OCI-LY7 (cell line): ENCODE results near the gene TDRD1. TPM values are rescaled to one million over a fixed set of nuclear protein-coding genes. Genes with fewer than 3 reads are reported as not detected.

Experiments
- BruUV-seq: library from RNA; stranded (reverse); fragments of 400-500 nt; replicated peaks from 2 replicates; lab custom pipeline; 2021; lab: Mats Ljungman, UMichigan
- CTCF ChIA-PET: fragments of 300-600 bp; sonication (Branson Sonifier 250); formaldehyde crosslinking; loops from one replicate; lab custom pipeline; 2022; ENCODE audit warnings: antibody characterized with exemption; ENCODE audit not compliant: unreplicated experiment; lab: Charles Lee
- POLR2A ChIA-PET: fragments of 300-600 bp; sonication (Branson Sonifier 250); formaldehyde crosslinking; loops from one replicate; lab custom pipeline; 2022; ENCODE audit warnings: antibody characterized with exemption; lab: Charles Lee
- DNase-seq: peaks from one replicate; pipeline ENCODE4 v3.0.0-alpha.2; 2015; ENCODE audit warnings: low spot score
- H2AFZ ChIP-seq: fragments of 200-600 bp; sonication (generic), shearing (Covaris generic); 2 replicates; pipeline ENCODE4 v1.6.1; 2014; ENCODE audit warnings: mild to moderate bottlenecking, antibody characterized with exemption, low read length, moderate library complexity
- H3K27ac ChIP-seq: fragments of 200-600 bp; sonication (generic); 2 replicates; pipeline ENCODE4 v1.5.1; 2014; ENCODE audit warnings: mixed run types, low read depth, mild to moderate bottlenecking, moderate library complexity, low read length, inconsistent platforms; ENCODE audit not compliant: poor library complexity, severe bottlenecking
- H3K36me3 ChIP-seq: fragments of 200-600 bp; sonication (generic); 2 replicates; pipeline ENCODE4 v1.6.1; 2014; ENCODE audit warnings: mild to moderate bottlenecking, antibody characterized with exemption, low read length, moderate library complexity, mixed read lengths; ENCODE audit not compliant: insufficient read depth
- H3K4me1 ChIP-seq: fragments of 200-600 bp; sonication (generic); 2 replicates; pipeline ENCODE4 v1.5.1; 2014; ENCODE audit warnings: mild to moderate bottlenecking, low read length; ENCODE audit not compliant: insufficient read depth, poor library complexity, severe bottlenecking
- H3K4me2 ChIP-seq: fragments of 200-600 bp; sonication (generic); 2 replicates; pipeline ENCODE4 v1.6.1; 2014; ENCODE audit warnings: mild to moderate bottlenecking, low read length
- H3K4me3 ChIP-seq: fragments of 200-600 bp; sonication (generic); 2 replicates; pipeline ENCODE4 v1.5.1; 2014; ENCODE audit warnings: mild to moderate bottlenecking, low read depth, low read length; ENCODE audit not compliant: poor library complexity, severe bottlenecking
- H3K79me2 ChIP-seq: fragments of 200-600 bp; sonication (generic); 2 replicates; pipeline ENCODE4 v1.6.1; 2016; ENCODE audit warnings: low read depth, mild to moderate bottlenecking, low read length, moderate library complexity, mixed read lengths; ENCODE audit not compliant: insufficient read depth
- H3K9me2 ChIP-seq: fragments of 200-600 bp; sonication (generic); 2 replicates; pipeline ENCODE4 v1.6.1; 2016; ENCODE audit warnings: mild to moderate bottlenecking, low read length, mixed read lengths; ENCODE audit not compliant: insufficient read depth
- H3K9me3 ChIP-seq: fragments of 200-600 bp; sonication (generic); 2 replicates; pipeline ENCODE4 v1.6.1; 2014; ENCODE audit warnings: mild to moderate bottlenecking, mixed run types, low read length, mixed read lengths
- H4K20me1 ChIP-seq: fragments of 200-600 bp; sonication (generic); 2 replicates; pipeline ENCODE4 v1.6.1; 2014; ENCODE audit warnings: mild to moderate bottlenecking, antibody characterized with exemption, low read length, moderate library complexity, mixed read lengths; ENCODE audit not compliant: insufficient read depth
- EZH2phosphoT487 ChIP-seq: fragments of 200-600 bp; sonication (generic); IDR thresholded peaks from 2 replicates; pipeline ENCODE4 v1.6.1; 2018; ENCODE audit warnings: low read depth, borderline replicate concordance, mild to moderate bottlenecking, mixed run types, antibody characterized with exemption, low read length, moderate library complexity, mixed read lengths
- intact Hi-C: fragments of 100-400 bp; cut with micrococcal nuclease; formaldehyde crosslinking; loops from one replicate; pipeline ENCODE4 v1.10.0; 2022; ENCODE audit not compliant: unreplicated experiment
- small RNA-seq: library from RNA; depleted of rRNA; stranded (forward); fragments of <200 nt; gene quantifications from one replicate; pipeline ENCODE3, GENCODE V24; 2014
- total RNA-seq, 2 experiments: library from RNA; depleted of rRNA in 1 of 2; stranded (reverse); fragments of >200 nt in 1 of 2; shearing (Covaris generic) in 1 of 2; gene quantifications; 2 replicates each; pipeline ENCODE4 v1.2.3, GENCODE V29; 2014 to 2022
- TF ChIP-seq, protein P1 (sequence below): fragments of 200-600 bp; sonication (generic); conservative IDR thresholded peaks from 2 replicates; pipeline ENCODE4 v1.5.1; 2014; ENCODE audit warnings: mild to moderate bottlenecking, antibody characterized with exemption, low read length, moderate library complexity, mixed read lengths

The TDRD1 gene
- total RNA-seq, 2 experiments from 2014 or later, result not detected

DNA sequence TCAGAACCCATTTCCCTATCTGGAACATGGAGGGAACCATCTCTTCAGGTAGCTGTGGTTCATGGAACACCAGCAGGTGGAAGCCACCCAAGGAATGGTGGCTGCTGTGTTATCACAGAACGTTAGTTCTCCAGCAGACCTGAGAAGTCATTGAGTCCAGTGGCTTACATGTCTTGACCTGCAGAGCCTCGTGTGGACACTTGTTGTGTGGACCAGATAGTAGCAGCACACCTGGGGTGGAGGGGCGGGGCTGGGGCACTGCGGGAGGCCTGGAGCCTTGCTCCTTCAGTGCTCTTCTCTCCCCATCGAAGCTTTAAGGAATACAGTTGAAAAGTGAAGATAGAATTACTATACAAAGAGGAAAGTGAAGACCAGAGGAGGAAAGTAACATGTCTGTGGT is 102.3 kb downstream of the TDRD1 start:
- TF ChIP-seq, protein P1, sequence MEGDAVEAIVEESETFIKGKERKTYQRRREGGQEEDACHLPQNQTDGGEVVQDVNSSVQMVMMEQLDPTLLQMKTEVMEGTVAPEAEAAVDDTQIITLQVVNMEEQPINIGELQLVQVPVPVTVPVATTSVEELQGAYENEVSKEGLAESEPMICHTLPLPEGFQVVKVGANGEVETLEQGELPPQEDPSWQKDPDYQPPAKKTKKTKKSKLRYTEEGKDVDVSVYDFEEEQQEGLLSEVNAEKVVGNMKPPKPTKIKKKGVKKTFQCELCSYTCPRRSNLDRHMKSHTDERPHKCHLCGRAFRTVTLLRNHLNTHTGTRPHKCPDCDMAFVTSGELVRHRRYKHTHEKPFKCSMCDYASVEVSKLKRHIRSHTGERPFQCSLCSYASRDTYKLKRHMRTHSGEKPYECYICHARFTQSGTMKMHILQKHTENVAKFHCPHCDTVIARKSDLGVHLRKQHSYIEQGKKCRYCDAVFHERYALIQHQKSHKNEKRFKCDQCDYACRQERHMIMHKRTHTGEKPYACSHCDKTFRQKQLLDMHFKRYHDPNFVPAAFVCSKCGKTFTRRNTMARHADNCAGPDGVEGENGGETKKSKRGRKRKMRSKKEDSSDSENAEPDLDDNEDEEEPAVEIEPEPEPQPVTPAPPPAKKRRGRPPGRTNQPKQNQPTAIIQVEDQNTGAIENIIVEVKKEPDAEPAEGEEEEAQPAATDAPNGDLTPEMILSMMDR, result no peak
- no peak for TF ChIP-seq EZH2phosphoT487
- CTCF ChIA-PET, result no interaction called here
- no peaks in the 10 kb centered on the region for H4K20me1 ChIP-seq
- DNase-seq, result no peak
- no peak overlapping the region for H3K27ac ChIP-seq
- H3K9me3 ChIP-seq, result no peaks in the 10 kb centered on the region
- H3K36me3 ChIP-seq, result no peaks in the 10 kb centered on the region
- intact Hi-C loops, result no loop called here
- no peak overlapping the region for H2AFZ ChIP-seq
- no peaks in the 10 kb centered on the region for H3K4me1 ChIP-seq
- no peak overlapping the region for H3K4me3 ChIP-seq
- H3K4me2 ChIP-seq, result no peak overlapping the region
- POLR2A ChIA-PET, result interaction anchor here (0.6 kb wide), 2 partner anchors 389 to 1917 kb away, joined by 3 read pairs; no protein-coding TSS in a partner anchor
- no TSS peak for BruUV-seq
- no peaks in the 10 kb centered on the region for H3K79me2 ChIP-seq
- H3K9me2 ChIP-seq, result no peaks in the 10 kb centered on the region

Small RNAs within 50 kb of the gene (small RNA-seq; reads per million reads assigned to genes)
- gene RF02277, result not detected

Other genes starting within 250 kb of the TDRD1 start
- 1.1 and 2.0 TPM in 2 replicates for gene ADRB1, start 135.5 kb upstream of the TDRD1 start, total RNA-seq (2014; rRNA removed; shearing (Covaris generic))
- 1.3 and 1.4 TPM in 2 replicates for gene ADRB1, start 135.5 kb upstream of the TDRD1 start, total RNA-seq (2022)
- 5.3 and 8.1 TPM in 2 replicates for gene CCDC186, start 5.2 kb upstream of the TDRD1 start, total RNA-seq (2014; rRNA removed; shearing (Covaris generic))
- 12.6 and 13.1 TPM in 2 replicates for gene CCDC186, start 5.2 kb upstream of the TDRD1 start, total RNA-seq (2022)
- gene VWA2, start 59.9 kb downstream of the TDRD1 start, total RNA-seq (2014; rRNA removed; shearing (Covaris generic)), result not detected in 2 replicates
- gene VWA2, start 59.9 kb downstream of the TDRD1 start, total RNA-seq (2022), result not detected in 2 replicates
- gene AFAP1L2, start 225.1 kb downstream of the TDRD1 start, total RNA-seq (2014; rRNA removed; shearing (Covaris generic)), result 0.59 and 2.3 TPM in 2 replicates
- gene AFAP1L2, start 225.1 kb downstream of the TDRD1 start, total RNA-seq (2022), result 8.6 and 10.5 TPM in 2 replicates